Endothelial cell of umbilical vein (primary cell): Measurements from ENCODE around the gene ITGAX. TPM values are rescaled to one million over a fixed set of nuclear protein-coding genes. Genes with fewer than 3 reads are reported as not detected.

Source experiments
- BruUV-seq: library from RNA; stranded (reverse); fragments of 400-500 nt; replicated peaks from 2 replicates; lab custom pipeline; 2021; lab: Mats Ljungman, UMichigan
- CTCF ChIA-PET: fragments of 300-600, 350-600 bp; sonication (Branson Sonifier 250); formaldehyde crosslinking; loops from one replicate; lab custom pipeline; 2021; ENCODE audit warnings: antibody characterized with exemption, inconsistent platforms; lab: Charles Lee
- POLR2A ChIA-PET: fragments of 300-600, 350-600 bp; sonication (Branson Sonifier 250); formaldehyde crosslinking; loops from one replicate; lab custom pipeline; 2021; ENCODE audit warnings: antibody characterized with exemption, inconsistent platforms; lab: Charles Lee
- DNase-seq: peaks from one replicate; pipeline ENCODE4 v3.0.0-alpha.2; 2011; ENCODE audit warnings: low read depth, low spot score
- FAIRE-seq: peaks from 2 replicates; lab custom pipeline; 2011; peaks lifted over from hg19 to GRCh38; lab: Jason Lieb, UNC
- H2AFZ ChIP-seq: 2 replicates; pipeline ENCODE4 v1.6.0; 2012; ENCODE audit warnings: low read depth, low read length, control low read depth, inconsistent platforms
- H3K27ac ChIP-seq: 2 replicates; pipeline ENCODE4 v1.5.1; 2011; ENCODE audit warnings: low read depth, mild to moderate bottlenecking, control low read depth, low read length, moderate library complexity; ENCODE audit not compliant: insufficient read depth
- H3K27me3 ChIP-seq, 2 experiments: 2 replicates each; pipeline versions ENCODE4 v1.6.0 to v1.6.1; 2011; ENCODE audit warnings: low read length in 2 of 2, mixed read lengths in 1 of 2; ENCODE audit not compliant: control insufficient read depth in 2 of 2, insufficient read depth in 2 of 2
- H3K36me3 ChIP-seq, 2 experiments: 2 replicates in 1 of 2; 3 replicates in 1 of 2; pipeline ENCODE4 v1.5.1; 2011; ENCODE audit warnings: low read length in 2 of 2, mild to moderate bottlenecking in 1 of 2, moderate library complexity in 1 of 2; ENCODE audit not compliant: control insufficient read depth in 2 of 2, insufficient read depth in 2 of 2; ENCODE audit errors: extremely low read depth in 1 of 2
- H3K4me1 ChIP-seq: 3 replicates; pipeline ENCODE4 v1.5.1; 2011; ENCODE audit warnings: mild to moderate bottlenecking, low read length; ENCODE audit not compliant: control insufficient read depth, insufficient read depth; ENCODE audit errors: extremely low read depth
- H3K4me2 ChIP-seq: 2 replicates; pipeline ENCODE4 v1.6.1; 2011; ENCODE audit warnings: low read length, control low read depth, mixed read lengths; ENCODE audit not compliant: insufficient read depth
- H3K4me3 ChIP-seq, 3 experiments: fragments of 200-600 bp in 1 of 3; sonication (generic), shearing (Covaris generic) in 1 of 3; replicated peaks in 1 of 3; 2 replicates each; pipeline ENCODE4 v1.5.1; 2011 to 2016; ENCODE audit warnings: control low read depth in 3 of 3, low read length in 3 of 3, mild to moderate bottlenecking in 2 of 3, inconsistent platforms in 1 of 3, low read depth in 1 of 3, moderate library complexity in 1 of 3; ENCODE audit not compliant: insufficient read depth in 1 of 3
- H3K79me2 ChIP-seq: 2 replicates; pipeline ENCODE4 v1.6.0; 2012; ENCODE audit warnings: low read length, inconsistent platforms; ENCODE audit not compliant: control insufficient read depth, insufficient read depth
- H3K9ac ChIP-seq: replicated peaks from 2 replicates; pipeline ENCODE3; 2011; ENCODE audit warnings: low read length, control low read depth; ENCODE audit not compliant: insufficient read depth; ENCODE audit errors: extremely low read depth
- H3K9me1 ChIP-seq: replicated peaks from 3 replicates; pipeline ENCODE4 v1.6.0; 2011; ENCODE audit warnings: mild to moderate bottlenecking, low read length; ENCODE audit not compliant: control insufficient read depth, insufficient read depth; ENCODE audit errors: extremely low read depth
- H3K9me3 ChIP-seq: replicated peaks from 2 replicates; pipeline ENCODE4 v1.5.1; 2012; ENCODE audit warnings: low read length, inconsistent platforms; ENCODE audit not compliant: control insufficient read depth, insufficient read depth
- H4K20me1 ChIP-seq: replicated peaks from 2 replicates; pipeline ENCODE3; 2011; ENCODE audit warnings: mild to moderate bottlenecking, low read length; ENCODE audit not compliant: control insufficient read depth, insufficient read depth; ENCODE audit errors: extremely low read depth
- EZH2 ChIP-seq: IDR thresholded peaks from 2 replicates; pipeline ENCODE4 v1.6.1; 2012; ENCODE audit warnings: borderline replicate concordance, low read depth, mild to moderate bottlenecking, moderate library complexity, low read length, inconsistent platforms; ENCODE audit not compliant: severe bottlenecking
- FOS ChIP-seq: IDR thresholded peaks from 2 replicates; pipeline ENCODE4 v1.6.1; 2011; ENCODE audit warnings: mild to moderate bottlenecking, low read length, moderate library complexity, borderline replicate concordance; ENCODE audit not compliant: insufficient read depth
- GATA2 ChIP-seq: IDR thresholded peaks from 2 replicates; pipeline ENCODE4 v1.7.0; 2011; ENCODE audit warnings: low read depth, mild to moderate bottlenecking, moderate library complexity, mixed read lengths, low read length; ENCODE audit not compliant: insufficient read length, insufficient read depth
- JUN ChIP-seq: IDR thresholded peaks from 2 replicates; pipeline ENCODE4 v1.6.1; 2011; ENCODE audit warnings: borderline replicate concordance, low read depth; ENCODE audit not compliant: insufficient read length, insufficient read depth
- MYC ChIP-seq: IDR thresholded peaks from one replicate; pipeline ENCODE4 v1.6.1; 2011; ENCODE audit warnings: mild to moderate bottlenecking, low read depth, low read length
- POLR2A ChIP-seq: IDR thresholded peaks from 2 replicates; pipeline ENCODE4 v1.6.1; 2012; ENCODE audit warnings: low read depth, mild to moderate bottlenecking, control low read depth, low read length
- POLR2AphosphoS5 ChIP-seq: IDR thresholded peaks from 2 replicates; pipeline ENCODE4 v1.6.1; 2012; ENCODE audit warnings: low read depth, mild to moderate bottlenecking, control low read depth, low read length, moderate library complexity; ENCODE audit not compliant: insufficient read depth
- dilution Hi-C: fragments of 300-500 bp; cut with MboI; formaldehyde crosslinking; loops from one replicate; pipeline ENCODE4 v1.15.0; 2019; ENCODE audit warnings: low sequenced_read_pairs; ENCODE audit not compliant: extremely low pct_ligation_motif_present
- intact Hi-C: fragments of 100-400 bp; cut with micrococcal nuclease; formaldehyde crosslinking; loops from one replicate; pipeline ENCODE4 v1.10.0; 2022
- polyA plus RNA-seq, 4 experiments: library from polyadenylated mRNA; depleted of rRNA in 3 of 4; stranded (reverse) in 3 of 4; unstranded in 1 of 4; fragments of >200 nt; gene quantifications; 2 replicates each; pipeline versions ENCODE4 v1.2.1 to v1.2.3, GENCODE V29; 2011 to 2012; ENCODE audit warnings: missing spikeins in 1 of 4
- total RNA-seq: library from RNA; stranded (reverse); gene quantifications from 2 replicates; pipeline ENCODE4 v1.2.3, GENCODE V29; 2021
- TF ChIP-seq, protein P1 (sequence below): IDR thresholded peaks from 2 replicates; pipeline ENCODE4 v1.6.1; 2011; ENCODE audit not compliant: insufficient read depth, insufficient read length
- TF ChIP-seq, protein P2 (sequence below), 2 donors: IDR thresholded peaks; 1 replicate in 1 of 2; 2 replicates in 1 of 2; pipeline ENCODE4 v1.5.1; 2011; ENCODE audit warnings: low read length in 2 of 2, mild to moderate bottlenecking in 2 of 2, moderate library complexity in 2 of 2, control low read depth in 1 of 2, inconsistent platforms in 1 of 2, low read depth in 1 of 2; ENCODE audit not compliant: insufficient read depth in 1 of 2; ENCODE audit errors: extremely low read depth in 1 of 2

Gene ITGAX
- total and polyA plus RNA-seq, 2 donors (not counting 3 experiments of a cell fraction or from before 2014, with no cell fraction given) = 0.18 to 1.4 TPM

DNA sequence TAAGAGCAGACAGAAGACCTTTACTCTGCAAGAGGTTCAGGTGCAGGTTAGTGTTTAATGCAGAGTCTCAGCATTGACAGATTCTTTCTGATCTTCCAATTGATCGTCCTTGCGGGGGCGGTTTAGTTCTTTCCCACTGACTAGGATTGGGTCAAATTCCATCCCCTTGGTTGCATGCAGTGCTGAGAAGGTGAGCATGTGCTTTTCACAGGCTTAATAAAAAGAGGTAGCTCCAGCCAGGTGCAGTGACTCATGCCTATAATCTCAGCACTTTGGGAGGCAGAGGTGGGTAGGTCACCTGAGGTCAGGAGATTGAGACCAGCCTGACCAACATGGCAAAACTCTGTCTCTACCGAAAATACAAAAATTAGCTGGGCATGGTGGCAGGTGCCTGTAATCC lies 30.7 kb downstream of the ITGAX start:
- intact Hi-C loops = no loop called here
- Histone ChIP-seq H3K4me1 (no peaks in the 10 kb centered on the region), H4K20me1 (no peaks in the 10 kb centered on the region), H3K79me2 (no peaks in the 10 kb centered on the region), H3K36me3 (no peaks in the 10 kb centered on the region), H3K9me3 (no peaks in the 10 kb centered on the region), H3K9ac (no peak overlapping the region), H3K27ac (no peak overlapping the region), H3K4me2 (no peak overlapping the region), H3K9me1 (no peaks in the 10 kb centered on the region), H3K4me3 (no peak overlapping the region), H2AFZ (no peak overlapping the region), H3K27me3 (no peaks in the 10 kb centered on the region)
- TF ChIP-seq, protein P1, sequence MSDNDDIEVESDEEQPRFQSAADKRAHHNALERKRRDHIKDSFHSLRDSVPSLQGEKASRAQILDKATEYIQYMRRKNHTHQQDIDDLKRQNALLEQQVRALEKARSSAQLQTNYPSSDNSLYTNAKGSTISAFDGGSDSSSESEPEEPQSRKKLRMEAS = no peak
- TF ChIP-seq FOS = no peak
- no peak for TF ChIP-seq POLR2AphosphoS5
- no peak for TF ChIP-seq EZH2
- TF ChIP-seq JUN = no peak
- TF ChIP-seq MYC = no peak
- TF ChIP-seq POLR2A = no peak
- TF ChIP-seq, protein P2, sequence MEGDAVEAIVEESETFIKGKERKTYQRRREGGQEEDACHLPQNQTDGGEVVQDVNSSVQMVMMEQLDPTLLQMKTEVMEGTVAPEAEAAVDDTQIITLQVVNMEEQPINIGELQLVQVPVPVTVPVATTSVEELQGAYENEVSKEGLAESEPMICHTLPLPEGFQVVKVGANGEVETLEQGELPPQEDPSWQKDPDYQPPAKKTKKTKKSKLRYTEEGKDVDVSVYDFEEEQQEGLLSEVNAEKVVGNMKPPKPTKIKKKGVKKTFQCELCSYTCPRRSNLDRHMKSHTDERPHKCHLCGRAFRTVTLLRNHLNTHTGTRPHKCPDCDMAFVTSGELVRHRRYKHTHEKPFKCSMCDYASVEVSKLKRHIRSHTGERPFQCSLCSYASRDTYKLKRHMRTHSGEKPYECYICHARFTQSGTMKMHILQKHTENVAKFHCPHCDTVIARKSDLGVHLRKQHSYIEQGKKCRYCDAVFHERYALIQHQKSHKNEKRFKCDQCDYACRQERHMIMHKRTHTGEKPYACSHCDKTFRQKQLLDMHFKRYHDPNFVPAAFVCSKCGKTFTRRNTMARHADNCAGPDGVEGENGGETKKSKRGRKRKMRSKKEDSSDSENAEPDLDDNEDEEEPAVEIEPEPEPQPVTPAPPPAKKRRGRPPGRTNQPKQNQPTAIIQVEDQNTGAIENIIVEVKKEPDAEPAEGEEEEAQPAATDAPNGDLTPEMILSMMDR (IDR thresholded peaks at IDR 0.05; ENCODE audit: extremely low read depth in 1 of 2, insufficient read depth in 1 of 2, low read depth in 1 of 2, low read length in 2 of 2) = no peak
- TF ChIP-seq GATA2 = no peak
- dilution Hi-C loops = no loop called here
- no TSS peak for BruUV-seq
- no peak for DNase-seq
- FAIRE-seq = no peak
- CTCF ChIA-PET = interaction anchor here (0.6 to 0.7 kb wide), 2 partner anchors 20 to 184 kb away, joined by 3 read pairs; no protein-coding TSS in a partner anchor
- POLR2A ChIA-PET = no interaction called here
